ENCODE measurements around the gene MYO5A.

Gene MYO5A

DNA sequence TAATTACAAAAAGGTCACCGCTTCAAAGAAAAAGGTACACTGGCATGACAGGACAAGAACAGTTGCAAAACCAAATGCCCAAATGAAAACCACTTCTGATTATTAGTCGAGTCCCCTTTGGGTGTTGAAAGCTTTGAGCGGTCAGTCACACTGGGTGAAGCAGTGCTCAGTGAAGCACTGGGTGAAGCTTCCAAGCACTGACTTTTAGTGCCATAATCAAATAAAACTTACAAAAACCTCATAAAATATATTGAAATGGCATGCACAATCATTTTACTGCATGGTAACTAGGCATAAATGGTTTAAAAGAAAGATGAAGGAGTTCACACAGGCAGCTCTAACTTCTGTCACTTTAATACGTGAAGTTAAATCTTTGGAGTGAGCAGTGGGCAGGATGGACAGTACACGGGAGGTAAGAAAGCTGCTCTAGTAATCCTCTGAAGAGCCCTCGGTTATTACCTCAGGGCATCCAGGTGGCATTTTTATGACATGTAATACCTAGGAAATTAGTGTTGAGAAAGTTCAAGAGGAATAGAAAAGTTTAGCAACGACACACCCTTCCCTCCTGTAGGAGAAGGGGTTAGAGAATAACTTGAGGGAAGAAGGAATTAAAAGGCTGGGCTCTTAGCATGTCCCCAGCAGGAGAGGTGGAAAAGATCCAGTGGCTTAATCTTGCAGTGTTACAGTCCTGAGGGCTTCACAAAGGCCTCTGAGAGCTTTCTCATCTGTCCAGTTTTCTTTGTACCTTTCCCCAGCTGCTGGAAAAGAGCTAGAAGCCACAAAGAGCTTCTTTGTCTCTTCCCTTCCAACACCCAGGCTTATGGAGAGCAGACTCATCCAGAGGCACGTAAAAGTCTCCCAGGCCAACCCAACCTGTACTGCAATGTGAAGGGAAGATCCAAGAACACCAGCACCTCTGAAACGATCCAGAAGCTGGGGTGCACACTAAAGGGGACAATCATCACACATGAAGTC, 168.2 kb downstream of the MYO5A start:
- no peak for DNase-seq

DNA sequence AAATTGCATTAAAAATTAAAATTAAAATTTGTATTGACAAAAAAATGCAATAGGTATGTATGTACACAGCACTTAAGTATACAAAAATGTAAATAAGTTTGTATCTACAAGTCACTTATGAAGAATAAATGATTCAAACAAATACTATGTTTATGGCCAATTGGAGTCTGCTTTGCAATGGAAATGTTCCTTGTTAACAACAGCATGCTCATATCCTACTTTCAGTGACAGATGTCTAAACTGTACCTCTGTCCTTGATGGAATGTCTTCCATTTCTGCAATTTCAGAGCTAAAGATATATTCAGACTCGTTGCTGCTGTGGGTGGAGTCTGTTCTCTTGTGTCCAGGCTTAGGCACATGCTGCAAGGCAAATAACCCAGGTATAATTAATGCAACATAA, 169.0 kb downstream of the MYO5A start:
- DNase-seq, result no peak

DNA sequence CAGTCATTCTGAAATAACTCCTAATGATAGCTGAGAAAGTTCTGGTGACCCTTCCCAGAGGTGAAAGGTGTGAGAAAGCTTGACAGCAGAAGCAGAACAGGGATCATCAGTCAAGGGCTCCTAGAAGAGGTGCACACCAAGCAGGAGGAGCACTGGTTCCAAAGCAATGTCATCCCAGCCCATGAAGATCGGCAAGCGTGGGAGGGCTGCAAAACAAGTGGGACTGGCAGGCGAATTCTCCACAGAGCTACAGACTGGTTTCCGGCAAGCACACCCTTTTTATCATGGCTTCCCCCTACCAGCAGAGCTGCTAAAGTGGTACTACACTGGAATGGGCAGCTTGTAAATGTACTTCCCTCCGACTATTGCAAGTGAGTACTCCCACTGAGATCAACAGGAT, 170.7 kb downstream of the MYO5A start:
- DNase-seq, result no peak

DNA sequence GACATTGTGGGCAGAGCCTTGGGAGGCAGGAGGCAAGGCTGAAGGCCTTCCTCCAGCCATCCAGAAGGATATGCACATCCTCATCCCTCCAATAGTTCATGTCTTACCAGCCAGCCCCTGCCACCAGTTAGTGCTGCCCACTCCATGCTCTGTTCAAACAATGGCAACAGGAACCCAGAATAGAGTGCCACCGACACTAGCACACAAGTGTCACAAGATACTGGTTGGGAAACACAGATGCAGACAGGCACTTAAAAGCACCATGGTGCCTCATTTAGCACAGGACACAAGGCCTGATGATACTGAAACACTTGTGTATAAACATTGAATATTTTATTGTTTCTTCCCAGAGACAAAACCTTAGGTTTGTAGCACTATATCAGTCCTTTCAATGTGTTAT, 176.6 kb downstream of the MYO5A start:
- DNase-seq, result no peak

DNA sequence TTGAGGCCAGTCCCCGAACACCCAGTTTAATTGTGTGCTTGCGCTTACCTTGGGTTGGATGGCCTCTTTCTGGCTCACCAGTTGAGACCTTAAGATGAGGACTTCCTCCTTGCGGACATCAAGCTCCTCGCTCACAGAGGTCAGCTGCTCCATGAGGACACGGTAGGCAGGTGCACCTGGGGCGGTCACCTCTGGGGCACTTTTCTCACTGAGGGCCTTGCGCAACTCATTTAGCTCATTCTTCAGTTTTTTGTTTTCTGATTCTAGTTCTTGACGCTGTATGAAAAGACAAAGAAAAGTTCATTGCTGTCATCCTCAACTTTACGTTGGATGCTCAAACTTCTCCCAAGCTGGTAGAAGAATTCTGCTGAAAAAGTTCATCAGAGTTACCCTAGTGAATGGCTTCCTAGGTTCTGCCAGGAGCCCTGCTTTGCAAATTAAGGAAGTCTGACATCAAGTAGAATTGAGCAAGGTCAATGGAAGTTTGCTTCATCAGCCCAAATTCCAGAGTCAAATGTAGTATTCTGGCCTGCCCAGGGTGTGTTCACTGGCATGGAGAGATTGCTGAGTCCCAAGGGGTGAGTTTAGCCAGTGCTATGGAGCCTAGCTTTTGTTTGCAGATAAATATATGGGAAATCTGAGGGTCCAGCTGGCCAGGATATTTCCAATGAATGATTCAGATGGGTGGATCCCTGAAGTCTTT, 177.3 kb downstream of the MYO5A start:
- DNase-seq, result no peak

DNA sequence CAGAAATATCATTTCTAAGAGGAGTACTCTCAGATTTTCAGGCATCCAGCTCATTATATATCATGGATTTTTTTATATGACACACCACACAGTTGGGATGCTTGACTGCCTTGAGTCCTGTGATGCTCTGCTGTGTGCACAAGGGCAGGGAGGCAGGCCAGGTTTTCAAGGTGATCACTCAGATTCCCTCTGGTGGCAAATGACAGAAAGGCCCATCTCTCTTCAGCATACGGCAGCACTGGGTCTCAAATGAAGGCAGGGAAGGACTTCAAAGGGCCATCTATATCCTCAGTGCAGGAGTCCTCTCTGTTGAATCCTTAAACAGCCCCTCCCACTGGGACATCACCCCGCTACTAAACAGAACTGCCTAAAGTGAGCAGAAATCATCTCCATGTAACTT, 178.3 kb downstream of the MYO5A start:
- no peak for DNase-seq

DNA sequence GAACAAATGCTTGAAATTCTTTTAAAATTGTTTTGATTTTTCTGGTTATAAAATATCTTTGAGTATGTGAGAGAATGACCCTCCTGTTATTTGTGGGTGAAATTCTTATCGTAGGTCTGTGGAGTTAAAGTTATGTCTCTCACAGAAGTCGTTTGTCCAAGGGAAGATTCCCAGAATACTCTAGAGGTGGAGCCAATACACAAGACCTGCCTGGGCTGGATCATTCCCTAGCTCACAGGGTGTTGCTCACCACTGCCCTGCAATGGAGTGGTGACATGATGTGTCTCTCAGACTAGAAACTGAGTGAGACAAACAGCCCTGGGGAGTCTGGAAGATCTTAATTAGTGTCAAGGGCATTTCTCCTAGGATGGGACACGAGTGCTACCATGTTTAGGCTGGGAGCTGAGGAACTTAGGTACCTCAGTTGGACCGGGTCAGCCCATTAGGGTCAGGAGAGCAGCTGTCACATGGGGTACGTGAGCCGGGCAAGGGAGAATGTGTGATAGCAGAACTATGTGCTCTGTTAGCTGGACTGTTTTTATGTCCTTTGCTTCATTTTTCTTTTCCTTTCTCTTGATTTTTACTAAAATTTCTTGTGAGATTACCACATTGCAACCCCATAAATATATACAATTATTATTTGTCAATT, 179.5 kb downstream of the MYO5A start:
- peak; percentile 79 for DNase-seq

DNA sequence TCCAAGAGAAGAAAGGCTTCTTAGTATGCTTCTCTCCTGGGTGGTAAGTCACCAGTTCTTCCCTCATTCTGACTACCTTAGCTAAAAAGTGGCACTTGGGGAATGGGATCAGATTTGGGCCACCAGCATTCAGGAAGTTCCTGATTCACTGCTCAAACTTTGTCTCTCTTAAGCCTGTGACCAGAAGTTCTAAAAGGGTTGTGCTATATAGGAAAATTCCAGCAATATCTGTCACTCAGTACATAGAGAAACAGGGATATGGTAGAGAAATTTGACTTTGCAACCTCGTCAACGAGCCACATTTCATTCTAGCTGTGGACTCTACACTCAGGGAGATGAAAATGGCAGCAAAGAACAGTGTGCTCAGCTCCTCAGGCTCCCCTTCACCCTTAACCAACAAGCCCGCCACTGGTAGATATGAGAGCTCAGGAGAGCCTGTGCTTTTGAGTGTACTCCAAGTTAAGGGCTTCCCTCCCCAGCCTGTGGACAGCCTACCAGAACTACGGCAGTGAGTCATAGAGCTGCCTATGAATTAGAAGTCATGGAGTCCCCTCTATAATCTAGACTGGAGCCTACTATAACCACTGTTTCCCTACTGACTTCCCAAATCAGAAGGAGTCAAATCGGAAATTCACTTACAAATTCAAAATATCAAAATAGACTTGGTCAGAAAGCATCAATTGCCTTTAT, 180.5 kb downstream of the MYO5A start:
- DNase-seq, result peak; percentile 67

DNA sequence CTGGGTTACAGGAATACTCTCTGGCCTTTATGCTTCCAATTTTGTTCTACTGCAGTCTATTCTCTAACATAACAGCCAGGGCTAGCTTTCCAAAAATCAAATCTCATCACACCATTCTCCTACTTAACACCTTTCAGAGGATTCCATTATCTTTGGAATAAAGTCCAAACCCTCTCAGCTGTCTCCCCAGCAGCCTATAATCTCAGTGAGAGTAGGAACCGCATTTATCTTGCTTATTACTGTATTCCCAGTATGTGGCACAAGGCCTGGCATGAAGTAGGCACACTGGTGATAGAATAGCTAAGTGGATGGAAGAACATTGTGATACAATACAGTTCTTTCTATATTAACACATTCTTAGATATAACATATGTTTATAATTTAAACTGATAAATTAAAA, 184.1 kb downstream of the MYO5A start:
- DNase-seq, result no peak

DNA sequence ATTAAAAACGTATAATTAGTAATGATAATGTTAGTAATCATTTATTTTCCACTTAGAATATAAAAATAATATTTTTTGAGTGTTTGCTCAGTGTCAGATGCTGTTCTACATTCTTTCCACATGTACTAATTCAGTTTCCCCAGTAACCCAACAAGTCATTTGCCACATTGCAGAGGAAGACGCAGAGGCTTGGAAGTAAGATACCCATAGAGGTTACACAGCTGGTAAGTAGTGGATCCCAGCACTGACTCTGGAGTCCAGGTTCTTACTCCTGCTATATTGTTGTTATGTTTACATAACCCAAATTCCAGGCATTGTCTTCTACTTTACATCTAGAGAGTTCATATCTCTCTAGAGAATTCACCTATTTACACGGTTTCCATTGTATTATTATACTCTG, 184.8 kb downstream of the MYO5A start:
- no peak for DNase-seq

DNA sequence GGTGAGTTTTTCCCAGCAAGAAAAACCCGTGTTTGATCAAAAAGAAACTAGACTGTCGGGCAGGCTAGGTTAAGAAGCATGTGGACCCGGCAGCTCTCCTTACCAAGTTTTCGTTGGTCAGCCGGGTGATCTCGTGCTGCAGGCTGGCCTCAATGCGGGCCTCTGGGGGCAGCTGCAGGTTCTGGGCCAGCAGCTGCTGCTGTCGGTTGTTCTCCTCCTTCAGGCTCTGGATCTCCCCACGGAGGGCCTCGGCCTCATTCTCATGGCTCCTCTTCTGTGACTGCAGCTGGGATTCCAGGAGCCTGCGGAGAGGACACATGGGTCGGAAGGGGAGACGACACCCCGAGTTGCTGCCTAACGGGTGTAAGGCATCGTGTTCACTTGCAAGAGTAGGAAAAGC, 188.6 kb downstream of the MYO5A start:
- no peak for DNase-seq

DNA sequence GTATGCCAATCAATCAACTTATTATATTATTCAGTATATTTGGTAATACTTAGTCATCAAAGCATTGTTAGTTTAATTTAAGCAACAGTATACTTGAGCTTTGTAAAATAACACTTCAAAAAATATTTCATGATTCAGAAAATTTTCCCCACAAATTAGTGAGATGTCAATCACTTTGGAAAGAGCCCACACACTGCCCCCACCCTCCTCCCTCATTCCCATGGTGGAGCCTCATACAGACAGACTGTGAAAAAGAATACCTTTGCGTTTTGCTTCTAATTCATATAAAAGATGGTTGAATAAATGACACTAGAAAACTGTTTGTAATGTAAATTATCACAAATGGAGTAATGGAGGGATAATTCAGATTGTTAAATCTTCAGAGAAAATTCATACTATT, 189.8 kb downstream of the MYO5A start:
- no peak for DNase-seq

DNA sequence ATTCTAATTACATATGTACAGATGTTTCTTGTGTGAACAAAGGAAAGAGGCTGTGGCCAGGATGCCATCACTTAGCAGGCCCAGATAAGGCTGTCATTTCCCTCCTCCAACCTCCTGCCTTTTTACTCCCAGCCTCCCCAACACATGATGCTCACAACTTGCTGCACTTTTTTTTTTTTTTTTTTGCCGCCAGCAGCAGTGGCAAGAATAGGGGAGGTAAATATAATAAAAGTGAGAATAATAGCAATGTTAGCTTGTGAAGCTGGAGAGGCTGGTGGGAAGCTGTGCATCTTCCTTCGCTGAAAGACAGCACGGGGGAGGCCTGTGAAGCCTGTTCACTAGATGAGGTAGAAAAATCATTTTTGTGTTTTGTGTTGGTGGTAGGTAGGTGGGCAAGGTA, 190.6 kb downstream of the MYO5A start:
- DNase-seq, result no peak

DNA sequence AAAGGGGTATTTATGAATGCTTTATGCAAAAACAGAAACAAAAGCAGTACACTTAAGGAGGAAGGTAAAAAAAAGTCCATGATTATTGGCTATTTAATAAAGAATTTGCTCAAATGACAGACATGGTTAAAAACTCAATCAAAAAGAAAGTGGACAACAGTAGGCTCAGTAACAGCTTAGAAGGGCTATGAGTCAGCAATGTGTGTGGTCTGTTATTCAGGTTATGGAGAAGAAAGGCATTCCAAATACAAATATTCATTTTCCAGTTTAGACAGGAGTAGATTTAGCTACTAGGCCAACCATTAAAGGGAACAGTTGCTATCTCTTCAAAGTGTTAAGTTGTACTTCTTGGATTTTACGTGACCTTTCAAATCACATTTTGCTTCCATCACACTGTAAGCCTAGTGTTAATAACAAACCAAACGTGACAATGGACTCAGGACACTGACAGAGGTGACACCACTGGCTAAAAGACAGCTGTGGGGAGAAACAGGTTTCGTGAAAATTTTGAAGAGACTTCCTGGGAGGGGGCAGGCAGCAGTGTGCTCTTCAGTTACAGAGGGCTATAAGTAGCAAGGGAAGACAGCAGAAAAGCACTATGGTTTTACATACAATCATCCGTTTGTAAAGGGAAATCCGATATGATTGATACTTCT, 191.4 kb downstream of the MYO5A start:
- peak; percentile 82 for DNase-seq

DNA sequence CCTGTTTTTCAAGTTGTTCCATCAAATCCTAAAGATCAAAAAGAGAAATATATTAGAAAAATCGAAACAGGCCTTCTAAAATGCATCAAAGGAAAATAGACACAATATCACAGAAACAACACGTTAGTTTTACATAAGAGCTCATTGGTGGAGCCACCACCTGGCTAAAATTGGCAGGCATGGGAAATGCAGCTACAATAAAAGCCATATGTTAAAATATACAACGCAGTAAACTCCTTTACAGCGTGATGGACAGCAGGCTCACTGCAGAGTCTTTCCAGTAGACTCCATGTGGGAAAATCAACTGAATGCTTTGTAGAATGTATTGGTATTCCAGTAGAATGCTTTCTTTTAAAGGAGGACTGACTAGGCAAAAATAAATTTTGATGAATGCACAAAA, 192.2 kb downstream of the MYO5A start:
- DNase-seq, result peak; percentile 24

DNA sequence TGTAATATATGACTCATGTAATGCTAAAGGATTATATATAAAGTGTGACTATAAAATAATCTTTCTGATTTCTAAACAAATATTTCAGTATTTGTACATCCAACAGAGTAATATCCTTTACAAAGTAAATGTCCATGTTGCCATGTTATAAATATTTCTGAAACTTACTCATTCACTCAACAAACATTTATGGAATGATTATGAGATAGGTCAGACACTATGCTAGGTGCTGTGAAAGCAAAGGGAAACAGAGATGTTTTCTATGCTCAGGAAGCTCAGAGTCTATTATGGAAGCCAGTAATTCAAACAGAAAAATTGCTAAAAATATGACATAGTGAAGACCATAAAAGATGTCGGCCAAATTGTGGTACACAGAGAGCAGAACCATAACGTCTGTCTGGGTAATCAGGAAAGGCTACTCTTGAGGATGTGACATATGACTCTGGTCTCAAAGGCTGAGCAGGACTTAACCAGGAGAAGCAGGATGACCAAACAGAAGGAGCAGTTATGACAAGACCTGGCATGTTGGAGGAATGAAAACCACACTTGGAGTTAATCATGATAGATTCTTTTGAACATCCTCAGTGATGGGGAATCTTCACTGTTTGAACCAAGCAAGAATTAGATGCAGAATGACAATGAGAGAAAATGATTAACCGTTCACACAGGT, 194.1 kb downstream of the MYO5A start:
- peak; percentile 35 for DNase-seq

DNA sequence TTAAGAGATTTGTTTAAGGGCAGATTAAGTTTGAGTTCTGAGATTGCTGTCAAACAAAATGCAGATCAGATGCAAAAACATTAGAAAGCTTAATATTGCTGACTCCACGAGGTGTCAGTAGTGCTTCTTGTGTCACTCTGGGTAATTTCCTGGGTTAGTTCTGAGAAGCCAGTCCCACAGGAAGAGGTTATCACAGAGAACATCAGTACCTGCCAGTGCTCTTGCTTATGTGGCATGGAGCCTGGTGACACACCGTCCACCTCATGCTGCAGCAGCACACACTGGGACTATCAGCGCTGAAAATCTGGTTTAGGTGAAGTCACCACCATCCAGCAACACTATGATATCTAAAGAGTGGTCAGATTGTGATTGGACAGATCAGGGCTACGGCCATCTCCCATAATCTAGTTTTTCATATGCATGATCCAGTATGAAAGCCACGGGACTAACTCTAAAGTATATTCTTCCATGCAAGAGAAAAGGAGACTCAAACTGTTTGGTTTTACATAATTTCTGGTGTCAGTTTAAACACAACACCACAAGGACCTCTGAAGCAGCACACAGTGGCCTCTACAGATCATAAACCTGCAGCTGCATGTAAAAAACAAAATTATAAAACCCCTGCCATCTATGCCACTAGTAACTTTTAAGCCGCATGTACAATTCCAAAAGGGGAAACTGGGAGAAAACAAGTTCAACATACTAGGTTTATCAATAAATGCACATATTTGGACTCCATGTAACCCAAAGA, 197.0 kb downstream of the MYO5A start:
- DNase-seq, result peak; percentile 57

DNA sequence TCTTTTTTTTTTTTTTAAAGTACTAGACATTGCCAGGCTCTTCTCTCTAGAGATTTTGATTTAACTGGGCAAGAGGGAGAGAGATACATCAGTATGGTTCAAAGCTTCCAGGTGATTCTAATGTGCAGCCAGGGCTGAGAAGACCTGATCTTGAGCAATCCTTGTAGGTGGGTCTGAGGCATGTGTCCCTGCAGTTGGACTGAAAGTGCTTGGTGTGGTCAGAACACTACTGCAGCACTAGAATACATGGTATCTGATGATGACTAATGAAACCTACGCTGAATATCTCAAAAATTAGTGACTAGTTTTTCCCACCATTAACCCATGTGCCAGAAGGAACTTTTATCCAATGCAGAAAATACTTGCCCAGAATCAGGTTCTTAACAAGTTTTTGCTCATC, 198.7 kb downstream of the MYO5A start:
- no peak for DNase-seq

DNA sequence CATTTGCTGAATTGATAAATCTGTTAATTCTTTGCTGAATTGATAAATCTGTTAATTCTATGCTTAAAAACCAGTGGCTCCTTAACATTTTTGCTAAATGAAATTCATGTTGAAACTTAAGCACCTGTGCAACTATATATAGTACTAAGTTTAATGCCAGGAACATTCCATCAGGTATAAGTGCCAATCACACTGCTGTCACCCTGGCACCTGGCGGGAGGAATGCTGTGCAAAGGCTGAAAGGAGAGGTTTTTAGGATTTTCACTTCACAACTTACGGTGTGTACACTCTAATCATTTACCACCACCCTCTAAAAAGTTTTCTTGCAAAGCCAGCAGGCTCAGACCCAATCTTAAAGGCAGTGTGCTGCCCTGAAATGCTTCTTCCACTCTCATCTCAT, 199.5 kb downstream of the MYO5A start:
- no peak for DNase-seq

DNA sequence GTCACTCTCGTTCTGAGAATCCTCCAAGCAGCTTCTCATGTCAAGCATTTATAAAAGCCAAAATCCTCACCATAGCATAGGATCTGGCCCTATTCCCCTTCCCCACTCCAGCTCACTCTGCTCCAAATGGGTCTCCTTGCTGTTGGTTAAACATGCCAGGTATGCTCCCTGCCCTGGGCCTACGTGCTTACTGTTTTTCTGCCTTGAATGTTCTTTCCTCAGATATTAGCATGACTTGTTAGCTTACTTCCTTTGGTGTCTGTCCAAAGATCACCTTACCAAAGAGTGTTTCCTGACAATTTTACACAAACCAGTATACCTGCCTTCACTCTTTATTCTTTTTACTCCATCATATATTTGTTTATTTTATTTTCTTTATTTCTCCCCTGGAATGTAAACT, 200.0 kb downstream of the MYO5A start:
- DNase-seq, result no peak

DNA sequence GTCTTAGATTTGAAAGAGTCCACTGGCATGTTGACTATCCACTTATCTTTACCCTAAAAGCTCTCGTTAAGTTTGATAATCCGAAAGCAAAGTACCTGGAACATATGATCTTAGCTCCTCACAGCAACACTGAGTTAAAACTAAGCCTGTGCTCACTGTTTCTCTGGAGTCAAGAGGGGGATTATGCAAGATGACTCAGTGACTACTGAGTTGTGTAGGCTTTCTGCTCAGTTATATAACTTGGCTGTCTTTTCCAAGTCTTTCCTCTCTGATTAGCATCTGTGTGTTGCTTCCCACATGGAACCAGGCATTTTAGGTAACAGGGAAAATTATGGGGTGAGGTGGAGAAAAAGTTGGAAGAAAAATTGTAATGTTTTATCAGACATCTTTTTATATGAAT, 201.9 kb downstream of the MYO5A start:
- DNase-seq, result no peak

Data from fibroblast of upper back skin (primary cell).